Suprapubic skin (tissue), 4 donors: ENCODE measurements around the gene HRH2. TPM values are rescaled to one million over a fixed set of nuclear protein-coding genes. Genes with fewer than 3 reads are reported as not detected.

Experiments
- DNase-seq, 2 donors: peaks; one replicate each; pipeline ENCODE4 v3.0.0-alpha.2; 2019; ENCODE audit warnings: low spot score in 2 of 2
- H3K27ac ChIP-seq: fragments of 200-600 bp; sonication (generic); one replicate; pipeline ENCODE4 v1.5.1; 2019
- H3K27me3 ChIP-seq: fragments of 200-600 bp; sonication (generic); one replicate; pipeline ENCODE4 v1.5.1; 2019
- H3K36me3 ChIP-seq: fragments of 200-600 bp; sonication (generic); one replicate; pipeline ENCODE4 v1.5.1; 2019
- H3K4me1 ChIP-seq: fragments of 200-600 bp; sonication (generic); one replicate; pipeline ENCODE4 v1.5.1; 2019
- H3K4me3 ChIP-seq: fragments of 200-600 bp; sonication (generic); one replicate; pipeline ENCODE4 v1.5.1; 2019; ENCODE audit warnings: mild to moderate bottlenecking
- H3K9me3 ChIP-seq: fragments of 200-600 bp; sonication (generic); one replicate; pipeline ENCODE4 v1.5.1; 2019
- EP300 ChIP-seq: sonication (generic); formaldehyde crosslinking; IDR thresholded peaks from one replicate; pipeline ENCODE4 v1.6.1; 2017; ENCODE audit warnings: antibody characterized with exemption
- POLR2A ChIP-seq, 2 donors: fragments of 450-650 bp; IDR thresholded peaks; one replicate each; pipeline ENCODE4 v1.6.1; 2017; ENCODE audit warnings: antibody characterized with exemption in 2 of 2, mild to moderate bottlenecking in 2 of 2, moderate library complexity in 2 of 2
- POLR2AphosphoS5 ChIP-seq, 3 donors: sonication (generic); formaldehyde crosslinking; IDR thresholded peaks; one replicate each; pipeline ENCODE4 v1.6.1; 2017; ENCODE audit warnings: antibody characterized with exemption in 3 of 3
- WGBS: methylation state at CpG from one replicate; pipeline ENCODE4 v1.1.5; 2018; 5-methylcytosine and 5-hydroxymethylcytosine counted together
- total RNA-seq, 4 donors: library from RNA; depleted of rRNA; stranded (reverse); fragments of >200 nt; gene quantifications; one replicate each; pipeline ENCODE4 v1.1.0, GENCODE V29; 2016
- TF ChIP-seq, protein P1 (sequence below), 2 donors: fragments of 200-600 bp in 1 of 2; fragments of 450-650 bp in 1 of 2; sonication (generic) in 1 of 2; IDR thresholded peaks; one replicate each; pipeline ENCODE4 v1.5.1; 2016 to 2019; ENCODE audit warnings: antibody characterized with exemption in 2 of 2, mild to moderate bottlenecking in 1 of 2, moderate library complexity in 1 of 2

HRH2 gene
- total RNA-seq, 4 donors from 2014 or later: 0.81 to 1.4 (median 1.0) TPM

DNA sequence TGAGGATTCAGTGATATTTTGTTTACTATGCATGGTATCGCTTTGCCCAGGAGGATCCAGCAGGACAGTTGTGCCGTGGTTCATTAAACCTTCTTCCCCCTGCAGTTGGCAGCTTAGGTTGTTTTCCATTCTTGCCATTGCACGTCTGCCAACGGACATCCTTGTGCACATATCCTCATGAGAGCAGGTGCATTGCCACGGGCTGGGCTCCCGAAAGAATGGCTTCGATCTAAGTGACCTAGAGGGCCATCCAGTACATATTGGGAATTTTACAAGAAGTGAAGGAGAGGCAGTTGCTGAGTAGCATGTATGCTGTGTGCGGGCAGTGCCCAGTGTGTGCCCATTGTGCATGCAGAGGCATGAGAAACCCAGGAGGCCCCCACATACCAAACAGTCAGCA, 22.1 kb downstream of the HRH2 start:
- no peaks in the 10 kb centered on the region for H3K9me3 ChIP-seq
- H3K27ac ChIP-seq: no peak overlapping the region
- TF ChIP-seq EP300 (no peak), POLR2A (IDR thresholded peaks at IDR 0.05) (no peak), POLR2AphosphoS5 (IDR thresholded peaks at IDR 0.05) (no peak)
- TF ChIP-seq, protein P1, sequence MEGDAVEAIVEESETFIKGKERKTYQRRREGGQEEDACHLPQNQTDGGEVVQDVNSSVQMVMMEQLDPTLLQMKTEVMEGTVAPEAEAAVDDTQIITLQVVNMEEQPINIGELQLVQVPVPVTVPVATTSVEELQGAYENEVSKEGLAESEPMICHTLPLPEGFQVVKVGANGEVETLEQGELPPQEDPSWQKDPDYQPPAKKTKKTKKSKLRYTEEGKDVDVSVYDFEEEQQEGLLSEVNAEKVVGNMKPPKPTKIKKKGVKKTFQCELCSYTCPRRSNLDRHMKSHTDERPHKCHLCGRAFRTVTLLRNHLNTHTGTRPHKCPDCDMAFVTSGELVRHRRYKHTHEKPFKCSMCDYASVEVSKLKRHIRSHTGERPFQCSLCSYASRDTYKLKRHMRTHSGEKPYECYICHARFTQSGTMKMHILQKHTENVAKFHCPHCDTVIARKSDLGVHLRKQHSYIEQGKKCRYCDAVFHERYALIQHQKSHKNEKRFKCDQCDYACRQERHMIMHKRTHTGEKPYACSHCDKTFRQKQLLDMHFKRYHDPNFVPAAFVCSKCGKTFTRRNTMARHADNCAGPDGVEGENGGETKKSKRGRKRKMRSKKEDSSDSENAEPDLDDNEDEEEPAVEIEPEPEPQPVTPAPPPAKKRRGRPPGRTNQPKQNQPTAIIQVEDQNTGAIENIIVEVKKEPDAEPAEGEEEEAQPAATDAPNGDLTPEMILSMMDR (IDR thresholded peaks at IDR 0.05): no peak
- H3K27me3 ChIP-seq: peaks cover 37% of the 10 kb centered on the region
- 91% methylated on average over 8 of the region's 8 CpGs for WGBS
- H3K36me3 ChIP-seq: no peaks in the 10 kb centered on the region
- H3K4me1 ChIP-seq: peaks cover 4% of the 10 kb centered on the region
- H3K4me3 ChIP-seq: no peak overlapping the region
- DNase-seq: no peak

DNA sequence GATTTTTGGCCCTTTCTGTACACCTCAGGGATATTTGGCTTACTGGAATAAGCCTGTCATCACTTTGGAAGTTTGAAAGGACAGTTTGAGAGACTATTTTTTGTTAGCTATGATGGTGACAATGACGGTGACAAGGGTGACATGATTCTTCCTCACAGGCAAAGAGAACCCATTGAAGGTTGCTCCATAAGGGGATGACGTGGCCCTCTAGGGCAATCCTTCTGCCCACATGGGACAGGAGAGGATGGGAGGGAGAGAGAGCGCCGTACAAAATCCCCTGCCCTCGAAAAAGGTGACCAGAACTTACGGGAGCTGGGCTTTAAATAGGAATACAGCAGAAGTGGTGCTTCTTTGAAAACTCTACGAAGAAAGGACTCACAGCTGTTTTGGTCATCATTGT, 22.6 kb downstream of the HRH2 start:
- TF ChIP-seq EP300: no peak
- TF ChIP-seq POLR2A (IDR thresholded peaks at IDR 0.05): no peak
- TF ChIP-seq POLR2AphosphoS5 (IDR thresholded peaks at IDR 0.05): no peak
- TF ChIP-seq, protein P1 (IDR thresholded peaks at IDR 0.05): no peak
- Histone ChIP-seq H3K36me3 (no peaks in the 10 kb centered on the region), H3K27ac (no peak overlapping the region), H3K27me3 (peaks cover 37% of the 10 kb centered on the region), H3K4me3 (no peak overlapping the region), H3K9me3 (no peaks in the 10 kb centered on the region), H3K4me1 (peaks cover 4% of the 10 kb centered on the region)
- WGBS: 76% methylated on average over 7 of the region's 7 CpGs
- DNase-seq: no peak

DNA sequence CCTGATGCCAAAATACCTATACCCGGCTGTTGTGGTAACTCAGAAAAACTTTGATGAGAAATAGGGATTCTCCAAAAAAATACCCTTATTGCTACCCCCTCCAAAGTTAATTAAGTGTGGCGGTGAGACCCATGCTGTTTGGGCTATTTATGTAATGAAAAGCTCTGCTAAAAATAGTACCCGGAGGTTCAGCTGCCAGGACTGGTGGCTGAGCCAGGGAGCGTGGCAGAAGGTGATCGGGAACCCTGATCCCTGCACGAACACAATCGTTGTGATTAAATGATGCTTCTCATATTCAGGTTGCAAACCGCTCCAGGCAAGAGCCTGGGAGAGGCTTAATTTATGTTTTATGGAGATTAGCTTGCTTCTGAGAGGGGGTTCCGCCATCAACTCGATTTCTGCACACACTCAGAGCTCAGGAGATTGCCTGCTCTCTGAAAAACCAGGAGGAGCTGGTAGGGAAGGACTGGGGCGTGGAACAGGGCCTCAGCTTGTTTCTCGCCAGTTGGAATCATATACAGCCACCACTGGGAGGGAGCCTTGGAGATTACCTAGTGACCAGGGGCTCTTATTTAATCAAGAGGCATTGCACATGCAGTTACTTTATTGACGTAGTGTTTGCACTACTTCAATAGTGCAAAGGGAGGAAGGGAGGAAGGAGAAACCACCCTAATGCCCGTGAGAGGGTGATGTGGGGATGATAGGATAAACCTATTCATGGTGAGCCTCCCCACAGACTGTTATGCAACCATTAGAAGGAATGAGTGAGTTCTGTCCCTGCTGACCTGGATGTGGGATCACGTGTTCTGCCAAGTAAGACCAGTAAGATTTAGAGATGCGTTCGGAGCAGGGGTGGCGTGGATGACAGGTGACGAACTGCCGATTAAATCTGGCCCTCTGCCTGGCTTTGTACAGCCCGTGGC, 23.4 kb downstream of the HRH2 start:
- TF ChIP-seq EP300 (no peak), POLR2A (IDR thresholded peaks at IDR 0.05) (no peak), POLR2AphosphoS5 (IDR thresholded peaks at IDR 0.05) (no peak)
- TF ChIP-seq, protein P1 (IDR thresholded peaks at IDR 0.05): no peak
- no peak overlapping the region for H3K4me3 ChIP-seq
- H3K9me3 ChIP-seq: no peaks in the 10 kb centered on the region
- H3K27me3 ChIP-seq: peaks cover 37% of the 10 kb centered on the region
- H3K36me3 ChIP-seq: no peaks in the 10 kb centered on the region
- peaks cover 4% of the 10 kb centered on the region for H3K4me1 ChIP-seq
- WGBS: 40% methylated on average over 21 of the region's 21 CpGs
- H3K27ac ChIP-seq: no peak overlapping the region
- no peak for DNase-seq

DNA sequence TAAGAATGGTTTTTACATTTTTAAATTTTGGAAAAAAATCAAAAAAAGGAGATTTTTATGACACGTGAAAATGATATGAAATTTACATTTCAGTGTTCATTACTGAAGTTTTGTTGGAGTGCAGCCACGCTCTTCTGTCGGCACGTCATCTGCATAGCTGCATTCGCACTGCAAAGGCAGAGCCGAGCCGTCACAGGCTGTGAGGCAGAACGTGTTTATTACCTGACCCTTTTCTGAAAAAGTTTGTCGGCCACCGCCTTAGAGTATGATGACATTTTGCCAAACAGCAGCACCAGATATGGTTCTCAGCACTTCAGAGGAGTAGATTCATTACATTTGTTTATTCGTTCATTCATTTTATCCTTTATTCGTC, 24.1 kb downstream of the HRH2 start:
- H3K4me3 ChIP-seq: no peak overlapping the region
- H3K4me1 ChIP-seq: peaks cover 4% of the 10 kb centered on the region
- no peaks in the 10 kb centered on the region for H3K9me3 ChIP-seq
- H3K27me3 ChIP-seq: peaks cover 38% of the 10 kb centered on the region
- TF ChIP-seq EP300 (no peak), POLR2AphosphoS5 (IDR thresholded peaks at IDR 0.05) (no peak), POLR2A (IDR thresholded peaks at IDR 0.05) (no peak)
- TF ChIP-seq, protein P1 (IDR thresholded peaks at IDR 0.05): no peak
- no peaks in the 10 kb centered on the region for H3K36me3 ChIP-seq
- H3K27ac ChIP-seq: no peak overlapping the region
- 44% methylated on average over 12 of the region's 12 CpGs for WGBS
- DNase-seq: no peak

DNA sequence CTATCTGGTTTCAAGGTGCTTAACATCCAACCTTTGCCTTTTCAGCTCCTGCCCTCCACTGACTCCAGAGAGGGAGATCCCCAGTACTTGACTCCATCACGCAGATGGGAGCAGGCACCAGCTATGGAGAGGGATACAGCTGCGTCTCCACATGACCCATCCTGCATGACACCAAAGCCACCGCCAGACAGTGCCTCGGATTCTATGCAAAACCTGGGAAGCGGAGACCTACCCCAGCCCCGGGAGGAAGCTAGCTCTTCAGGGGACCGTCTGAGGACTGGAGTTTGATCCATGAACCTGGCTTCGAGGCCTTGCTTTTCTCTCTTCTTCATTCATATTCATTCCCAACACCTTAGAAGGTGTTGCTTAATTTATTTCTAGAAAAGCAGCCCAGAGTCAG, 24.8 kb downstream of the HRH2 start:
- Histone ChIP-seq H3K27me3 (peaks cover 38% of the 10 kb centered on the region), H3K36me3 (no peaks in the 10 kb centered on the region), H3K4me1 (peaks cover 4% of the 10 kb centered on the region), H3K27ac (no peak overlapping the region), H3K4me3 (no peak overlapping the region), H3K9me3 (no peaks in the 10 kb centered on the region)
- no peak for DNase-seq
- WGBS: 91% methylated on average over 8 of the region's 8 CpGs
- no peak for TF ChIP-seq EP300
- TF ChIP-seq POLR2AphosphoS5 (IDR thresholded peaks at IDR 0.05): no peak
- TF ChIP-seq, protein P1 (IDR thresholded peaks at IDR 0.05): no peak
- no peak for TF ChIP-seq POLR2A (IDR thresholded peaks at IDR 0.05)
